Measurements from ENCODE around the gene ATAT1. TPM values are rescaled to one million over a fixed set of nuclear protein-coding genes. Genes with fewer than 3 reads are reported as not detected.

The ATAT1 gene
- total RNA-seq, 4 donors from 2014 or later: 8.5 to 10.2 (median 10.1) TPM; not detected in 1

DNA sequence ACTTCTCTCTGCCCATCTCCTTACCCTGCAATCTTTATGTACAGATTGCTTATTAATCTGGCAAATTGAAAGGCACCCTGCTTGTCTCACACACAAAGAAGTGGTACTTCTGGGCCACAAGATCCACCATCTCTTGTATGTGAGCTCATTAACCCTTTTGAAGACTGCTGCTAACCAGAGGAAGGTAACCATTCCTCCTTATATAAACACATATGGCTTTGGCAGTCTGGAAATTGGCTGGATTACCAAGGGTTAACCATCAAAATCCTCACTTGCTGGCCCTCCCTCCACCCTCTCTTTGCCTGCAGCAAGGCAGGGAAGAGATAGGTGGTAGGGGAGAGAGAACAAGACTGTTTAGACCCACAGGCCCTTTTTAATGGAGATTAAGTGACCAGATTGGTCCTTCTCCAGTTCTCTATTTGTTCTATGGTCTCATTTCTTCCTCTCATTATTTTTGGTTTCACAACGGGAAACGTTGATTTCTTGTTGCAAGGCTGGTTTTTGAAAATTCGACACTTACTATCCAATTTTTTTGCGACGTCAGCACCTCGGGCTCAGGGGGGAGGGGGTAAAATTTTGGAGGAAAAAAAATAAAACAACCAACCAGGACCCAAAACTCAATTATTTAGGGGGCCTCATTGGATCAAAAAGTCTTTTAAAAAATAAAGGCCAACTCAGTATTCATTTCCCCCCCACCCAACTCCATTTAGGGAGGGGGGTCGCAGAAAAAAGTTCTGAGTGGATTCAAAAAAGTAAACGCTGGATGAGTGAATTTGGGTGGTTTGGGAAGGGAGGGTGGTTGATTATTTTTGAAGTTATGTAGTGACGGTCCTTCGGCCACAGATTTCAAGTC lies 10.5 kb upstream of the ATAT1 start:
- peaks cover 0 to 30% of the 10 kb centered on the region in 2 donors for H3K4me1 ChIP-seq
- no peaks in the 10 kb centered on the region for H3K36me3 ChIP-seq
- H3K27me3 ChIP-seq: no peaks in the 10 kb centered on the region
- H3K9me3 ChIP-seq: no peaks in the 10 kb centered on the region
- TF ChIP-seq, protein P1, sequence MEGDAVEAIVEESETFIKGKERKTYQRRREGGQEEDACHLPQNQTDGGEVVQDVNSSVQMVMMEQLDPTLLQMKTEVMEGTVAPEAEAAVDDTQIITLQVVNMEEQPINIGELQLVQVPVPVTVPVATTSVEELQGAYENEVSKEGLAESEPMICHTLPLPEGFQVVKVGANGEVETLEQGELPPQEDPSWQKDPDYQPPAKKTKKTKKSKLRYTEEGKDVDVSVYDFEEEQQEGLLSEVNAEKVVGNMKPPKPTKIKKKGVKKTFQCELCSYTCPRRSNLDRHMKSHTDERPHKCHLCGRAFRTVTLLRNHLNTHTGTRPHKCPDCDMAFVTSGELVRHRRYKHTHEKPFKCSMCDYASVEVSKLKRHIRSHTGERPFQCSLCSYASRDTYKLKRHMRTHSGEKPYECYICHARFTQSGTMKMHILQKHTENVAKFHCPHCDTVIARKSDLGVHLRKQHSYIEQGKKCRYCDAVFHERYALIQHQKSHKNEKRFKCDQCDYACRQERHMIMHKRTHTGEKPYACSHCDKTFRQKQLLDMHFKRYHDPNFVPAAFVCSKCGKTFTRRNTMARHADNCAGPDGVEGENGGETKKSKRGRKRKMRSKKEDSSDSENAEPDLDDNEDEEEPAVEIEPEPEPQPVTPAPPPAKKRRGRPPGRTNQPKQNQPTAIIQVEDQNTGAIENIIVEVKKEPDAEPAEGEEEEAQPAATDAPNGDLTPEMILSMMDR (IDR thresholded peaks at IDR 0.05): no peak
- TF ChIP-seq POLR2A (IDR thresholded peaks at IDR 0.05): no peak
- H3K4me3 ChIP-seq: peak overlapping the region; percentile 78 to 99
- intact Hi-C loops (cut with DNase I; ENCODE audit: low total_unique reads): no loop called here
- DNase-seq: no peak
- peak overlapping the region; percentile 98 to 100 for H3K27ac ChIP-seq

DNA sequence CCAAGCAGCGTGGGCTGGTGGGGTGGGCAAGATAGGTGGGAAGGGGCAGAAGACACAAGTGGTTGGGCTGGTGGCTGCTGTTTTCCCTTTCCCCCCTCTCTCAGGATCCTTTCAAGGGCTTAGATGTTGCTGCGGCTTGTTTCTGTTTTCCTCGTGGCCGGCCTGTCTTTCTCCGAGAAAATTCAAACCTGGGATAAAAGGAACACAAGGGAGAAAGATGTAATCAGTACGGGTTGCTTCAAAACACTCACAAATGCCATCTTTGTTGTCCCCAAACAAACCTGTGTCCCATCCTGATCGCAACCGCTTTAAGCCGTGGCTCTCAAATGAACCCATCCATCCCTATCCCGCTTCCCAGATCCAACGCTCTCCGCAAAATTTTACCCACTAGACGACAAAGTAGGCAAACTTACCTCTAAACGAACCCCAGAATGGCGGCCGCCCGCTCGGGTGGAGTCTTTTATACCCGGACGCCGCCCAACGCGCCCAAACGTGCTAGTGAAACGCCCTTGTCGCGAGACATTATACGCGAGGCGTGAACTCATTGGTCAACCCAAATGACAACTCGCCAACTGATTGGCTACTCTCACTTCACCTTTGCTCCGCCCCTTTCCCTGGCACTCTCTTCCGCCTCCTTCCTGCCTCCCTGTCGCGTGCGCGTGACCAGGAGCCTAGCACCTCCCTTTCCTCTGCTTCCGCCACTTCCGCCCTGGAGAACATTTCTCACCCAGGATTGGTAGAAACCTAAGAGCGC lies 9.7 kb upstream of the ATAT1 start, which contains the start of gene PPP1R10:
PPP1R10 (minus strand) TSS at position 433 of the 754 bp plus-strand sequence. CDS start 7,299 bp downstream, outside the sequence.
- no peaks in the 10 kb centered on the region for H3K9me3 ChIP-seq
- intact Hi-C loops (cut with DNase I; ENCODE audit: low total_unique reads): no loop called here

DNA sequence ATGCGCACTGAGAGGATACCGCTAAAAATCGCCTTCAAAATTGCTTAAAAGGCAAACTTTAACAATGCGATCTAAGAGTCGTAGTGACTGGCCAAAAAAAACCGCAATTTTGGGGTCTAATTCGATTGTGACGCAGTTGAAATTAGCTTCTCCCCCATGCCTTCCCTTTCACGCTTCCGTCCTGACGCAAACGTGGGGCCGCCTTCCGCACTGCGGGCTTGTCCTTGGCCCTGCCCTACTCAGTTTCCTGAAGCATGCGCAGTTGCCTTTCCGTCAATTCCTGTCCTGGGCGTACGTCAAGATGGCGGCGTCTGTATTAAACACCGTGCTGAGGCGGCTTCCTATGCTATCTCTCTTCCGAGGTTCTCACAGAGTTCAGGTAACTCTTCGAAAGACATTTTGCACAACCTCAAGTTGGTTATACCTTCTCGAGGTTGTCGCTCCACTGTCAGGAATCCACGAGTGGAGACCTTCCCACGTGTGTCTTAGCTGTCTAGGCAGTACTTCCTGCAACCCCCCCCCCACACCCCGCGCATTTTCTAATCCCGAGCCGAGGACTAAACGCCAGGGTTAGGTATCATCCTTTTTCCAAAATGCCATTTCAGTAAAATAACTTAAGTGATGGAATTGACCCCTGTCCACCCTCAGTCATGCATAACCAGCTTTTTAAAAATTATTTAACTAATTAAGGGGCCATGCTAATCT lies 9.0 kb upstream of the ATAT1 start, which contains the start of gene MRPS18B:
MRPS18B (plus strand) TSS at position 276 of the 705 bp plus-strand sequence; CDS start at position 302, 26 bp downstream.
- H3K27me3 ChIP-seq: no peaks in the 10 kb centered on the region
- H3K27ac ChIP-seq: peak within 1 kb of the TSS; percentile 98 to 100
- H3K4me1 ChIP-seq: peaks cover 0 to 24% of the 10 kb centered on the region in 2 donors
- H3K36me3 ChIP-seq: no peaks in the 10 kb centered on the region
- no peaks in the 10 kb centered on the region for H3K9me3 ChIP-seq
- DNase-seq: peak; percentile 97 to 99
- TF ChIP-seq POLR2A (IDR thresholded peaks at IDR 0.05): peak; percentile 66 to 83
- TF ChIP-seq, protein P1 (IDR thresholded peaks at IDR 0.05): peak in 1 of 4 experiments; percentile 12
- peak within 1 kb of the TSS; percentile 78 to 99 for H3K4me3 ChIP-seq
- intact Hi-C loops (cut with DNase I; ENCODE audit: low total_unique reads): no loop called here

More for the DNA sequence above, 9.7 kb upstream of the ATAT1 start, which contains the start of gene PPP1R10:
- no peaks in the 10 kb centered on the region for H3K27me3 ChIP-seq
- TF ChIP-seq, protein P1 (IDR thresholded peaks at IDR 0.05): peak in 2 of 4 experiments; percentile 12 to 23
- TF ChIP-seq POLR2A (IDR thresholded peaks at IDR 0.05): peak; percentile 99
- peaks cover 0 to 30% of the 10 kb centered on the region in 2 donors for H3K4me1 ChIP-seq
- DNase-seq: peak; percentile 99 to 100
- H3K4me3 ChIP-seq: peak within 1 kb of the TSS; percentile 78 to 99
- H3K36me3 ChIP-seq: no peaks in the 10 kb centered on the region
- peak within 1 kb of the TSS; percentile 98 to 100 for H3K27ac ChIP-seq

DNA sequence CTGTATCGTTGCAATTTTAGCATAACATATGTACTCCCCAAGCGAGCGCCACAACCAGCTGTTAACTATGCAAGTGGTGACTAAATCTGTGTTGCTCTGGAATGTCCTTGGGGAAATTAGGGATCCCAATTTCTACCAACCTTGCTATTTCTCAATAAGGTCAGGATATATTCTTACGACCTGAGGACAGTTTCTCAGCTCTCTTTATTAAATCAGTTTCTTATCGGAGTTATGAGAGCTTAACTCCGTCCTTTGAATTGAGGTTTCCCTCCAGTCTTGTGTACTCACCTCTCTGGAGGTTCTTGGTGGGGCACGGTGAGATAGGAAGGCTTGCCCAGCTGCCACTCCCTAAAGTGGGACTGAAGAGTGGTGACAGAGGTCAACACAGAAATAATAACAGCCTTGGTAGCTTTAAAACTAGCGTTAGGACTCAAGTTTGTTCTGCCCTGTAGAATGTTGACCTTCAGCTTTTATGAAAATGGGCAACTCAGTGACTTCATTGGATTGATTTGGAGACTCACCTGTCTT lies 8.3 kb upstream of the ATAT1 start:
- H3K36me3 ChIP-seq: no peaks in the 10 kb centered on the region

More for the DNA sequence above, 8.3 kb upstream of the ATAT1 start:
- Histone ChIP-seq H3K27ac (peak overlapping the region; percentile 91 to 100), H3K9me3 (no peaks in the 10 kb centered on the region), H3K4me1 (peaks cover 0 to 19% of the 10 kb centered on the region in 2 donors), H3K27me3 (no peaks in the 10 kb centered on the region), H3K4me3 (peak overlapping the region; percentile 57 to 99)
- no peak for DNase-seq
- intact Hi-C loops (cut with DNase I; ENCODE audit: low total_unique reads): no loop called here
- TF ChIP-seq, protein P1 (IDR thresholded peaks at IDR 0.05): no peak
